SHP77 (cell line): ENCODE results near the gene DHX34.
"Not testable (repeated sequence)": the region's sequence is repeated elsewhere in the genome, so short reads cannot be mapped to it uniquely, and the experiment has no call there.

Experiments
- DNase-seq, 2 experiments: peaks; one replicate each; lab custom pipeline; 2025; lab: John Stamatoyannopoulos, UW

Gene DHX34

GRCh38 chr19:47390533-47391488 is 41.7 kb downstream of the DHX34 start:
- DNase-seq, result no peak

- DNase-seq, result peak; percentile 36 to 53
These were observed 42.6 kb downstream of the DHX34 start for GRCh38 chr19:47391510-47392223.

- no peak for DNase-seq
These were observed 49.8 kb downstream of the DHX34 start for GRCh38 chr19:47398707-47399597.

GRCh38 chr19:47402504-47402903 is 53.4 kb downstream of the DHX34 start:
- DNase-seq, result no peak

- DNase-seq, result no peak
These were observed 55.5 kb downstream of the DHX34 start for GRCh38 chr19:47404334-47405196.

DNA sequence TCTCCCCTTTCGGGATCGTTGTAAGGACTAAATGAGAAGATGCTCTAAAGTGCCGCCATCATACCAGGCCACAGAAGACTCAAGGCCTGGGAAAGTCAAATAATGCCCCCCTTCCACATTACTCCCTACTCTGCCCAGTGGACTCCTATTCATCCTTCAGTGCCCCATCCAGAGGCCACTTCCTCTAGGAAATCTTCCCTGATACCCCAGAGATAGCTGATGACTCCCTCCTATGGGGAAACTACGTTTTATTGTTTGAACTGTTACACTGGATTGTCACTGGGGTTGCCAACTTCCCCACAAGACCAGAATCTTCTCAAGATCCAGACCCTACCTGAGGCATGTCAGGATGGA is 56.1 kb downstream of the DHX34 start:
- DNase-seq, result no peak

GRCh38 chr19:47405854-47406417 is 56.8 kb downstream of the DHX34 start:
- no peak for DNase-seq

- no peak for DNase-seq
These were observed 57.7 kb downstream of the DHX34 start for GRCh38 chr19:47406711-47407416.

DNA sequence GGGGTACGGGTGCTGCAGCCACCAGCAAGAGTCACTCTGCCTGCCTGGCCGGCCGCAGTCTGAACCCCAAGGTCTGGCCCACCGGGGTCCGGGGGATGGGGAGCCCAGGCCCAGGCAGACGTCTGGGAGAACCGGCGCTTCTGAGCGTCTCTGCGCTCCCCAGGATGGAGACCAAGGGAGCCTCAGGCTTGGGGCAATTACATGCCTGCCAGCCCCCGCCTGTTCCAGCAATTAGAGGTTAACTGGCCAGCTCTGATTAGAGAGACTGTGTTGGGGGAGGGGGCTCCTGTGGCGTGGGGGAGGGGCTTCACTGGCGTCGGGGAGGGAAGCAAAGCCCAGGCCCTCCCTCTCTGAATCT is 58.3 kb downstream of the DHX34 start:
- no peak for DNase-seq

DNA sequence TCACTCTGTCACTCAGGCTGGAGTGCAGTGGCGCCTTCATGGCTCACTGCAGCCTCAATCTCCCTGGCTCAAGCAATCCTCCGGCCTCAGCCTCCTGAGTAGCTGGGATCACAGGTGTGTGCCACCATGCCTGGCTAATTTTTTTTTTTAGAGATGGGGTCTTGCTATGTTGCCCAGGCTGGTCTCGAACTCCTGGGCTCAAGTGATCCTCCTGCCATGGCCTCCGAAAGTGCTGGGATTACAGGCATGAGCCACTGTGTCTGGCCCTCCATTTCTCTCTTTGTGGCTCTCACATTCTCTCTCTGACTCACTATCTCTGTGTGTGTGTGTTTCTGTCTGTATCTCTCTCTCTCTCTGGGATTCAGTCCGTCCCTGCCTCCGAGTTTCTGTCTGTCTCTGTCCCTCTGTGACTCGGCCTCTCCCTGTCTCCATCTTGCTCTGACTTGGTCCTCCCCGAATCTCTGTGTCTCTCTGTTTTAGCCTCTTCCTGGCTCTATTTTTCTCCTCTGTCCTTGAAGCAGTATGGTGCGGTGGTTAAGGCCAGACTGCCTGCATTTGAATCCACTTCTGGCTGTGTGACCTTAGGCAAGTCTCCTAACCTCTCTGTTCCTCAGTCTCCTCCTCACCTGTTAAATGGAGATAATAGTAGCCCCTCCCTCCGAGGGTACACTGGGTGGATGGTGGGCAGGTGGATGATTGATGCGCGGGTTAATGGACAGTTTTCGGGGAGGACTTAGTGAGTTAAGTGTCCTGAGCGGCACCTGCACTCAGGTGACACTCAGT is 59.2 kb downstream of the DHX34 start:
- no peak for DNase-seq

- DNase-seq, result no peak
These were observed 62.0 kb downstream of the DHX34 start for GRCh38 chr19:47411101-47411500.

- DNase-seq, result not testable (repeated sequence)
These were observed 62.6 kb downstream of the DHX34 start for GRCh38 chr19:47411696-47412095.

GRCh38 chr19:47413941-47414340 is 64.8 kb downstream of the DHX34 start:
- no peak for DNase-seq

DNA sequence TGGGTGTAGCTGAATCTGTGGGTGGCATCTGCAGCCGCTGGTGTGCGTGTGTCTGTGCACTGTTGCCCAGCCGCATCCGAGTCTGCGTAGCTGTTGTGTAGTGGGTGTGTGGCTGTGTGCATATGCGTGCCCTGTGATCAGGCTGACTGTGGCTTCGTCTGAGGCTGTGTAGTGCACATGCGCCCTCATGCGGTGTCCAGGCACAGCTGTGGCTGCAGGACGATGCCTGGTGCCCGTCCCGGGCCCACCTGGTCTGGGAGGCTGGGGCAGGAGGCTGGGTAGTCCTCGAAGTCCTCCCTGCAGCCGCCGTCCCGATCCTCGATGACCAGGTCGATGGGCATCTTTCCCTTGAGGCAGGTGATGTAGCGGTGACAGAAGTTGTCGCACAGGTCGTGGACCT is 65.4 kb downstream of the DHX34 start:
- no peak for DNase-seq

DNA sequence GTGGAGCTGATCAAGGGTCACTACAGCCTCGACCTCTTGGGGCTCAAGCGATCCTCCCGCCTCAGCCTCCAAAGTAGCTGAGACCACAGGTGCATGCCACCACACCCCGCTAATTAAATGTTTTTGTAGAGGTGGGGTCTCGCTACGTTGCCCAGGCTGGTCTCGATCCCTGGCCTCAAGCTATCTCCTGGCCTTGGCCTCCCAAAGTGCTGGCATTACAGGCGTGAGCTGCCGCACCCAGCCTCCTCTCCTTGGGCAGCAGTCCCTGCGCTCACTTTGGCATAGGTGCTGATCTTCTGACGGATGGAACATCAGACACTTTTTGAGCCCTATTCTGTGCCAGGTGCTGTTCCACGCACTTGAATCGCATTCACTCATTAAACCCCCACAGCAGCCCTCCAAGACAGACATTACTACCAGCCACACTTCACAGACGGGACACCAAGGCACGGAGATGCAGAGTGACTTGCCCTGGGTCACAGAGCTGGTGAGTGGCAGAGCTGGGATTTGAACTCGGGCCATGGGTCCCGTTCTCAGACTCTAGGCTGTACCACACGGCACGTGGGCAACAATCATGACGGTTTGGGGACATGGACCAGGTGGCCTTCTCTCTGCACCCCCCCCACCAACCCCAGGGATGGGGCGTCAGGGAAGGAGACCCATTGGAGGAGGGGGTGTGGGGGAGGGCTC is 67.0 kb downstream of the DHX34 start:
- DNase-seq, result no peak

GRCh38 chr19:47416643-47416985 is 67.5 kb downstream of the DHX34 start:
- DNase-seq, result no peak

DNA sequence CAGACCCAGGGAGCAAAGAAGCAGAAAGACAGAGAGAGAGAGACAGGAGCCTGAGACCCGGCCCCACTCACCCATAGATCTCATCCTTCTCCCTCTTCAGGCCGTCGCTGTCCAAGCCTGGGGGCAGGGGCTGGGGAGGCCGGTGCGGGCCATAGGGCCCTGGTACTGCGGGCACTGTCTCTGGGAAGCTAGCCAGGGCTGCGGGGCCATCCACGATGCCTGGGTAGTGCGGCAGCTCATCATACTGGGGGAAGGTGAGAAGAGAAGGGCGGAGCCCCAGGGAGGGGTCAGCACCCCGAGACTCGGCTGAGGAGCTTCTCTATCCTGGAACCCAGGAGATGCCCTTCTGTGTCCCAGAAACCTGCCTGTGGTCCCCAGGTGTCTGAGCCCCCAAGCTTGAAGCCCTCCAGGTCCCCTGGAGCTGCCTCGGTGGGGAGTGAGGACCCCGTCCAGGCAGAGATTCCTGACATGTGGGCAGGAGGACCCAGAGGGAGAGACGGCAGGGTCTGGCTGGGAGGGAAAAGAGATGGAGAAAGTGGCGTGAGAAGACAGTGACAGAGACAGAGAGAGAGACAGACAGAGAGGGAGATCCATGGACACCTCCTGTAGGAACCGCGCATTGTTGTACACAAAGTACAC is 68.1 kb downstream of the DHX34 start:
- no peak for DNase-seq
